GM21423 (cell line): ENCODE measurements around the gene ISLR2.

Experiments
- ATAC-seq: cut with Tn5 transposase; IDR thresholded peaks from one replicate; pipeline ENCODE4 v1.9.1; 2021; ENCODE audit warnings: mild to moderate bottlenecking, moderate library complexity; ENCODE audit not compliant: unreplicated experiment

ISLR2 gene

DNA sequence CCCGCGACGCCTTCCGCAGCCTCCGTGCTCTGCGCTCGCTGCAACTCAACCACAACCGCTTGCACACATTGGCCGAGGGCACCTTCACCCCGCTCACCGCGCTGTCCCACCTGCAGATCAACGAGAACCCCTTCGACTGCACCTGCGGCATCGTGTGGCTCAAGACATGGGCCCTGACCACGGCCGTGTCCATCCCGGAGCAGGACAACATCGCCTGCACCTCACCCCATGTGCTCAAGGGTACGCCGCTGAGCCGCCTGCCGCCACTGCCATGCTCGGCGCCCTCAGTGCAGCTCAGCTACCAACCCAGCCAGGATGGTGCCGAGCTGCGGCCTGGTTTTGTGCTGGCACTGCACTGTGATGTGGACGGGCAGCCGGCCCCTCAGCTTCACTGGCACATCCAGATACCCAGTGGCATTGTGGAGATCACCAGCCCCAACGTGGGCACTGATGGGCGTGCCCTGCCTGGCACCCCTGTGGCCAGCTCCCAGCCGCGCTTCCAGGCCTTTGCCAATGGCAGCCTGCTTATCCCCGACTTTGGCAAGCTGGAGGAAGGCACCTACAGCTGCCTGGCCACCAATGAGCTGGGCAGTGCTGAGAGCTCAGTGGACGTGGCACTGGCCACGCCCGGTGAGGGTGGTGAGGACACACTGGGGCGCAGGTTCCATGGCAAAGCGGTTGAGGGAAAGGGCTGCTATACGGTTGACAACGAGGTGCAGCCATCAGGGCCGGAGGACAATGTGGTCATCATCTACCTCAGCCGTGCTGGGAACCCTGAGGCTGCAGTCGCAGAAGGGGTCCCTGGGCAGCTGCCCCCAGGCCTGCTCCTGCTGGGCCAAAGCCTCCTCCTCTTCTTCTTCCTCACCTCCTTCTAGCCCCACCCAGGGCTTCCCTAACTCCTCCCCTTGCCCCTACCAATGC is 45.1 kb downstream of the ISLR2 start:
- ATAC-seq, result no peak

DNA sequence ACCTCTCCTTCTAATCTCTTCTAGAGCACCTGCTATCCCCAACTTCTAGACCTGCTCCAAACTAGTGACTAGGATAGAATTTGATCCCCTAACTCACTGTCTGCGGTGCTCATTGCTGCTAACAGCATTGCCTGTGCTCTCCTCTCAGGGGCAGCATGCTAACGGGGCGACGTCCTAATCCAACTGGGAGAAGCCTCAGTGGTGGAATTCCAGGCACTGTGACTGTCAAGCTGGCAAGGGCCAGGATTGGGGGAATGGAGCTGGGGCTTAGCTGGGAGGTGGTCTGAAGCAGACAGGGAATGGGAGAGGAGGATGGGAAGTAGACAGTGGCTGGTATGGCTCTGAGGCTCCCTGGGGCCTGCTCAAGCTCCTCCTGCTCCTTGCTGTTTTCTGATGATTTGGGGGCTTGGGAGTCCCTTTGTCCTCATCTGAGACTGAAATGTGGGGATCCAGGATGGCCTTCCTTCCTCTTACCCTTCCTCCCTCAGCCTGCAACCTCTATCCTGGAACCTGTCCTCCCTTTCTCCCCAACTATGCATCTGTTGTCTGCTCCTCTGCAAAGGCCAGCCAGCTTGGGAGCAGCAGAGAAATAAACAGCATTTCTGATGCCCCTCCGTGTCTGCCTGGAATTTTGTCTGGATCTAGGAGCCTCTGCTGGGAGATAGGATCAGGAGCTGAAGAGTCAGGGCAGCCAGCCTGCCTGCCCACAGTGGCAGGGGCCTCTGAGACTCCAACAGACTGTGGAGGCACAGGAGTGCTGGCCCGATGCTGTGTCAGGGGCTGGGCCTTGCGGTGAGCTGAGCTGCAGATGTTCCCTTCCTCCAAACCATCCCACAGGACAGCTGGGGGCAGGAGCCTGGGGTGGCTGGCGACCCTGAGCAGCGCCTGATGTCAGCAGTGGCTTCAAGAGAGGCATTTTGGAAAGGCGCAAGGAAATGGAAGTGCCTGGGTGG is 46.2 kb downstream of the ISLR2 start:
- no peak for ATAC-seq

DNA sequence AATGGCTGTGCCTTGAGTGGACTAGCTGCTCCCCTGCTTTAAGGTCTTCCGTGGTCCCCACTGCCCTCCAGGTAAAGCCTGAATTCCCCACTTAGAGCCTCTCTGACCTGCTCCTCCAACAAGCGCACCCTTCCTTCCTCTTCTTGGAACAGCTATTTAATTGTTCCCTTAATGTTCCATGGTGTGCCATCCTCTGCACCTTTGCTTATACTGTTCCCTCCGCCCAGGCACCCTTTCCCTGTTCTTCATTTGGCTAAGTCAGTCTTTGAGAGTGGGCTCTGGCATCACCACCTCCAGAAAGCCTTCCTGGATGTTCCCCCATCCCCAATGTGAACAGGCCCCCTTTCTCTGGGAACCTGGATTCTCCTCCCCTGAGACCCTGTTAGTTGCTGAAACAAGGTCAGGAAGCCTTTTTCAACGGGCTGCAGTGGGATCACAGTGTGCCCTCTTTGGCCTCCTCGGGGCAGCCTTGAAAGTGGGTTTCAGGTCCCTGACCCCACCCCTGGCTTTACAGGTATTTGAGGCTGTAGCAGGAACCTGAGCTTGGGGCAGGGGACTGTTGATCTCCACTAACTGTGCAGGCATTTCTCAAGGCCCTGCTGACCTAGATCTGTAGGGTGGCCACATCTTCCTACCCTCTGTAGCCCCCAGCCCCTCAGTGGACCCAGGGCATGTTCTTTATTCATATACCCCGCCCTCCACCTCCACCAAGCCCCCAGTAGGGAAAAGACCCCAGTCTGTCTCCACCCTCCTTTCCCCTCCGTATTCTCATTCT is 48.1 kb downstream of the ISLR2 start:
- no peak for ATAC-seq

DNA sequence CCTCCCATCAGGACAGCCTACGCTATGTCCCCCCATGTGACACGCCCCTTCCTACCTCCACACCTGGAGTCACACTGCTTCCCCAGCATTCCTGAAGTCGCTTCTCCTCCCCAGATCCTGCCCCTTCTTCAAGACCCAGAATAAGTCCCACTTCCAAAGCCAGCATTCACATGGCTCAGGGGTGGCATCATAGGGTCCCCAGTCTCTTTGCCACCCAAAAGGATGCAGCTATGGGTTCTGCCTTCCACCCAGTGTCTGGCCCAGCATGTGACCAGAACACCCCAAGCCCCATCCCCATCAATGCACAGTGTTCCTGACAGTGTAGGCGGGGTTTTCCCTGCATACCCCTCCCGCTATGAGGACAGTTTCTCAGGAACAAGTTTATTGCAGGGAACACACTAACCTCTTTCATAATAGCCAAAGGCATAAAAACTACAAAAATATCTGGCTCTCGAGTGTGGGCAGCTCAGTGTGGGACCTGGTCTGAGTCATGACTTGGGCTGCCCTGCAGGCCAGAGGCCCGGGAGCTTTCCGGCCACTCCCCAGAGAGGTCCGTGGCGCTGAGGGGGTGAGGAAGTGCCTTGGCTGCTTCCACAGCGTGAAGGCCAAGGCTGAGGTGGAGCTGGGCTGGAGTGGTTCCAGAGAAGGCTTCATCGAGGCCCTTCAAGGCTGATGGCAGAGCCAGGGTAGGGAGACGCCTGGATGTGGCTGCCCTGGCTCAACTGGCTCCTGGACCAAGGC is 48.9 kb downstream of the ISLR2 start:
- ATAC-seq, result no peak

DNA sequence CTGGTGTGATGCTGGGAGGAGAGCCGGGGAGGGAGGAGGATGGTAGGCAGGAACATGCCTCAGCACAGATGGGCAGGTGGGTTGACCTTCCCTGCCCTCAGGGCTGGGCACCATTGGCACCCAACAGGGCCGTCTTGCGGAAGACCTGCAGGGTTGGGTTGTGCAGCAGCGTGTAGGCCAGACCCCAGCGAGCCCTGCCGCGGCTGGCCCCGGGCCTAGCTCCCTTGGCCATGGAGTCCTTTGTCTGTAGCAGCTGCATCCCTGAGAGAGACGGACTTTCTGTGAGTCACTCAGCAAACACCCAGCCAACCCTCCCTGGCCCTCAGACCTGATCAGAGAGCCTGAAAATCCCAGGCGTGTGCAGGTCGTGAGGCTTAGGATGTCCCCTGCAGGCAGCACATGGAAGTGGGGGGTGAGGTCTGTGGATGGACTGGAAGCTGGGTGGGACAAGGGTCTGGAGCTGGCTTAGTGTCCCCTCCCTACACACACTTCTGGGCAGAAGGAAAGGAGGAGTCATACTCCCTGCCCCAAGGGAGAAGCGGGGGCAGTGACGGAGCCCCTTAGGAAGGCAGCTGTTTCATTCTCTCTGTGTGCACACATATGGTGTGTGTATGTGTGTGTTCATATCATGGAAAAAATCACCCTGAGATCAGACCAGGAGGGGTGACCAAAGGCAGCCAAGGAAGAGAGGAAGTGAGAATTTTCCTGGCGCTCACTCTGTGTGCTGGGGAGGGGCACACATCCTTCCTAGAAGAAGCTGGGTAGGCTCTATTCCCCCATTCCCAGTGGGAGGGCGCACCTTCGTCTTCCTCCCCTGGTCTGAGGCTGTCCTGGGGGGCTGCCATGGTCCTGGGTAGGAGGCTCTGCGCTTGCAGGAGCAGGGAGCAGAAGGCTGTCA is 49.8 kb downstream of the ISLR2 start:
- no peak for ATAC-seq

DNA sequence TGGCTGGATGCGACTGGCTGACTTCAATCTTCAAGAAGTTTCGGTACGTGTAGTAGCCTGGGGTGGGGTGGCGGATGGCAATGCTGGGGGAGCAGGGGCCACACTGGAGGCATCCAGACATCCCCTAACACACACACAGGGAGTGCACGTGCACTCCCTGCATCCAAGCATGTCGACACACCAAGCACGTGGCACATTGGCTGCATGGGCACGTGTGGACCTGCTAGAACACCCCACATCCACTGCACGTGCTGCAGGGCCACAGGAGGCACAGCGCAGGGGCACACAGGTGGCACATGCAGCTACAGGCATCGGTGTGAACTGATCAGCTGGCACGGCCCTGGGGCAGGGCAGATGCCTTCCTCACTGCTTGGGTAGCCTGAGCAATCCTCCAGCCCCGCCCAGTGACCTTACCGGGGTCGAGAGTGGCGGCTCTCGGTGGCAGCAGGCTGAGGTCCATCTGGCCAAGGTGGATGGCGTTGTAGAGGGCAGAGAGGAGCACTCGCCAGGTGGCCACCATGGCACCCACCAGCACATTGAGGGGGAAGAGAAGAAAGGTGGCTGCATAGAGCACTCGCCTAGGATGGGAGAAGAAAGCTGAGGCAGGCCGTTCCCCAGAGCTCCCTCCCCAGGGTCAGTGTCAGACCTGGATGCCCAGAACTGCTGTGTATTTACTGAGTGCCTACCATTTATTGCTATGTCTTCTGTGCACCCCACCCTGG is 50.7 kb downstream of the ISLR2 start:
- no peak for ATAC-seq

DNA sequence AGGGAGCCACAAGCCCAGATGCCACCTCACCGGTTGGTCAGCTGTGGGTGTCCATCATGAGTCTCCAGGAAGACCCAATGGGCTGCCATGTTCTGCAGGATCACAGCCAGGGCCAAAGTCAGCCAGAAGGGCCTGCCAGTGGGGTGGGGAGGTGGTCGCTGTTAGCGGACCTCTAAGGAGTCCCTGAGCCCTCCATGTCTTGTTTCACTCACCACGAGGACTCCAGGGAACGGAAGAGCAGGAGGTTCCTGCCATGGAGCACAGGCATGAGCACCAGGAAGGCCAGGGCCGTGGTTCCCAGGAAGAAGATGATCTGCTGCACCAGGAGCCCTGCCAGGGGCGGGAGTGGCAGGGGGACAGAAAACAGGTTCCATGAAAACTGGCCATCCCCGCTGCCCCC is 51.7 kb downstream of the ISLR2 start:
- no peak for ATAC-seq

DNA sequence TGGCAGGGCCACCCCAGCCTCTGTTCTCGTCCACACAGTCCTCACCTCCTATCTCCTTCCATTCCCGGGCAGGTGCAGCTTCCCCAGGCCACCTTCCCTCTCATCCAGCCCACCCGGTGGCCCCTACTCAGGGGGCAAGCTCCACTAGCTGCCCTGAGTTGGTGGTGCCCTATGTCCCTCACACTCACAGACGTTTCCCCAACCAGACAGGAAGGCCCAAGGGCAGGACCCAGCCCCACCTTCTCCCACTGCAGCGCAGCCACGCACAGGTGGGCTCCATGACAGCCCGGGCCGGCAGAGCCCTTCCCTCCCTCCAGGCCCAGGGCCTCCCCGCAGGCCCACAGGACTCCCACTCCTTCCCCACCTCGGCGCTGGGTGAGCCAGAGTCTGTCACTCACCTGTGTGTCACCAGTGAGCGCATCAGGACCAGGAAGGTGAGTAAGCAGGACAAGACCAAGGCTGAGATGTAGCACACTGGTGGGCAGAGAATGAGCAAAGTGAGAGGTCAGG is 54.3 kb downstream of the ISLR2 start:
- ATAC-seq, result no peak

DNA sequence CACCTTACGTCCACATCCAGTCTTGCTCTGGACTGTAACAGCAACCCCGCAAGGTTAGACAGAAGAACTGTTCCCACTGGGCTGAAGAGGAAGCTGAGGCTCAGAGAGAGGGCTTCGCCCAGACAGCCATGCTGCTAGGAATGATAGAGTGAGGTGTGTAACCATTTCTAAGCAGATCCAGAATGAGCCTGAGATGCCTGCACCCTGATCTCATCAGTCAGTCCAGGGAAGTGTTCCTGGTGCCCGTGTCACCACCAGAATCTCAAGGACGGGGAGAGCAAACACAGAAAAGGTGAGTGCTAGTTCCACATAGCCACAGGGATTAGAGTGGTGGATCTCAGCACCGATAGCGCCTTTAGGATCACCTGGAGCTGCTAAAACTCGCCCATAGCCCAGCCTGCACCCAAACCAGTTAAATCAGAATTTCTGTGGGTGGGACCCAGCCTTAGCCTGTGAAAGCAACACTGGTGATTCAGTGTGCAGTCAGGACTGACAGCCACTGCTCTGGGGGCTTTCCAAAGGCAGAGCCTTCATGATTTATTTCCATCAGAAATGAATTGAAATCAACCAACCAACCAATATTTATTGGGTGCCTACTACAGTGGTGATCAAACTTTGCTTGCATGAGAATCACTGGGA is 55.4 kb downstream of the ISLR2 start:
- ATAC-seq, result no peak
